RWPE1 (cell line): ENCODE results near the gene USP40.

Source experiments
- CTCF ChIA-PET: fragments of 350-600 bp; sonication (Branson Sonifier 250); formaldehyde crosslinking; extraction: SDS; loops from one replicate; lab custom pipeline; 2021; lab: Yijun Ruan, JAX
- POLR2A ChIA-PET: fragments of 400-600 bp; formaldehyde crosslinking; extraction: SDS; loops from one replicate; lab custom pipeline; 2020; ENCODE audit warnings: antibody characterized with exemption; ENCODE audit not compliant: low non-redundant PET; lab: Yijun Ruan, JAX
- DNase-seq: peaks from one replicate; pipeline ENCODE4 v3.0.0; 2012; ENCODE audit warnings: low spot score
- H3K27ac ChIP-seq: fragments of 450-650 bp; 2 replicates; pipeline ENCODE4 v1.5.1; 2017
- TF ChIP-seq, protein P1 (sequence below): fragments of 450-650 bp; conservative IDR thresholded peaks from 2 replicates; pipeline ENCODE4 v1.5.1; 2017; ENCODE audit warnings: low read depth, mild to moderate bottlenecking

USP40 gene, protein sequence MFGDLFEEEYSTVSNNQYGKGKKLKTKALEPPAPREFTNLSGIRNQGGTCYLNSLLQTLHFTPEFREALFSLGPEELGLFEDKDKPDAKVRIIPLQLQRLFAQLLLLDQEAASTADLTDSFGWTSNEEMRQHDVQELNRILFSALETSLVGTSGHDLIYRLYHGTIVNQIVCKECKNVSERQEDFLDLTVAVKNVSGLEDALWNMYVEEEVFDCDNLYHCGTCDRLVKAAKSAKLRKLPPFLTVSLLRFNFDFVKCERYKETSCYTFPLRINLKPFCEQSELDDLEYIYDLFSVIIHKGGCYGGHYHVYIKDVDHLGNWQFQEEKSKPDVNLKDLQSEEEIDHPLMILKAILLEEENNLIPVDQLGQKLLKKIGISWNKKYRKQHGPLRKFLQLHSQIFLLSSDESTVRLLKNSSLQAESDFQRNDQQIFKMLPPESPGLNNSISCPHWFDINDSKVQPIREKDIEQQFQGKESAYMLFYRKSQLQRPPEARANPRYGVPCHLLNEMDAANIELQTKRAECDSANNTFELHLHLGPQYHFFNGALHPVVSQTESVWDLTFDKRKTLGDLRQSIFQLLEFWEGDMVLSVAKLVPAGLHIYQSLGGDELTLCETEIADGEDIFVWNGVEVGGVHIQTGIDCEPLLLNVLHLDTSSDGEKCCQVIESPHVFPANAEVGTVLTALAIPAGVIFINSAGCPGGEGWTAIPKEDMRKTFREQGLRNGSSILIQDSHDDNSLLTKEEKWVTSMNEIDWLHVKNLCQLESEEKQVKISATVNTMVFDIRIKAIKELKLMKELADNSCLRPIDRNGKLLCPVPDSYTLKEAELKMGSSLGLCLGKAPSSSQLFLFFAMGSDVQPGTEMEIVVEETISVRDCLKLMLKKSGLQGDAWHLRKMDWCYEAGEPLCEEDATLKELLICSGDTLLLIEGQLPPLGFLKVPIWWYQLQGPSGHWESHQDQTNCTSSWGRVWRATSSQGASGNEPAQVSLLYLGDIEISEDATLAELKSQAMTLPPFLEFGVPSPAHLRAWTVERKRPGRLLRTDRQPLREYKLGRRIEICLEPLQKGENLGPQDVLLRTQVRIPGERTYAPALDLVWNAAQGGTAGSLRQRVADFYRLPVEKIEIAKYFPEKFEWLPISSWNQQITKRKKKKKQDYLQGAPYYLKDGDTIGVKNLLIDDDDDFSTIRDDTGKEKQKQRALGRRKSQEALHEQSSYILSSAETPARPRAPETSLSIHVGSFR

DNA sequence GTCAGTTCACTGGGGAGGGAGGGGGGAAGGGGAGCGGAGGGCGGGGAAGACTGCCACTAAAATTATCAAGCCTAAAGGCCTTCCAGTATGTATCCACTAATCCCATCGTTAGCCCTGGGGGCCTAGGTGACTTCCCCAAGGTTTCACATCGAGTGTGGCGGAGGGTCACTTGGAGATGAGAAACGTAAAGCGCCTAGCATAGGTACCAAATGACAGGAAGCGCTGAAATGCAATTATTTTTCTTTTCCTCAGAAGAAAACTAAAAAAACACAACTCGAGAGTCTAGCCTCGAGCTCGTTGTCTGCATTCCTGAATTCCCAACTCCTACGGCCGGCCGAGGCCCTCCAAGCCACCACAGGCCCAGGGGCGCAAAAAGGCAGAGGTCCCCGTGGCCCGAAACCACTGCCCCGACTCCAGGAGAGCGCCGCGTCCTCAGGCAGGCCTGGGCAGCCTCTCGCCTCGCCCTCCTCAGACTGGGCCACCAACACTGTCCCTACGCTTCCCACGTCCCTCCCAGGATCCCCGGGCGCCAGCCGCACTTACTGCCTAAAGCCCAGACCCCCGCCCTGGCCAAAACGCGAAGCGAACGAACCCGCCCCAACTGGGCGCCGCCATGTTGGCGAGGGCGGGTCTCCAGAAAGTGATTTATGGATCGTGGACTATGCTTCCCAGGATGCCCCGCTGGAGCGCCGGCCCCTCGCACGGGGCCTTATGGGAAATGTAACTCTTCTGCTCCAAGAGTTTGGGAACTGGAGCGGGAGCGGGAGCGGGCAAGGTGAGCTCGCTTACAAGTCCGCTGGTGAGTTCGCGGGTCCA, at the start of gene USP40:
Gene USP40 (minus strand): TSS at position 642 of the 816 bp plus-strand sequence. CDS start 1,228 bp downstream, outside the sequence.
- ChIA-PET CTCF (interaction anchor here (0.5 kb wide), 1 partner anchor 204 kb away, joined by 4 read pairs; no protein-coding TSS in a partner anchor), POLR2A (interaction anchor here (0.8 kb wide), 1 partner anchor 125 kb away, joined by 4 read pairs; no protein-coding TSS in a partner anchor)
- TF ChIP-seq, protein P1, sequence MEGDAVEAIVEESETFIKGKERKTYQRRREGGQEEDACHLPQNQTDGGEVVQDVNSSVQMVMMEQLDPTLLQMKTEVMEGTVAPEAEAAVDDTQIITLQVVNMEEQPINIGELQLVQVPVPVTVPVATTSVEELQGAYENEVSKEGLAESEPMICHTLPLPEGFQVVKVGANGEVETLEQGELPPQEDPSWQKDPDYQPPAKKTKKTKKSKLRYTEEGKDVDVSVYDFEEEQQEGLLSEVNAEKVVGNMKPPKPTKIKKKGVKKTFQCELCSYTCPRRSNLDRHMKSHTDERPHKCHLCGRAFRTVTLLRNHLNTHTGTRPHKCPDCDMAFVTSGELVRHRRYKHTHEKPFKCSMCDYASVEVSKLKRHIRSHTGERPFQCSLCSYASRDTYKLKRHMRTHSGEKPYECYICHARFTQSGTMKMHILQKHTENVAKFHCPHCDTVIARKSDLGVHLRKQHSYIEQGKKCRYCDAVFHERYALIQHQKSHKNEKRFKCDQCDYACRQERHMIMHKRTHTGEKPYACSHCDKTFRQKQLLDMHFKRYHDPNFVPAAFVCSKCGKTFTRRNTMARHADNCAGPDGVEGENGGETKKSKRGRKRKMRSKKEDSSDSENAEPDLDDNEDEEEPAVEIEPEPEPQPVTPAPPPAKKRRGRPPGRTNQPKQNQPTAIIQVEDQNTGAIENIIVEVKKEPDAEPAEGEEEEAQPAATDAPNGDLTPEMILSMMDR, result no peak
- peak within 1 kb of the TSS; percentile 94 for H3K27ac ChIP-seq
- DNase-seq, result peak; percentile 92

DNA sequence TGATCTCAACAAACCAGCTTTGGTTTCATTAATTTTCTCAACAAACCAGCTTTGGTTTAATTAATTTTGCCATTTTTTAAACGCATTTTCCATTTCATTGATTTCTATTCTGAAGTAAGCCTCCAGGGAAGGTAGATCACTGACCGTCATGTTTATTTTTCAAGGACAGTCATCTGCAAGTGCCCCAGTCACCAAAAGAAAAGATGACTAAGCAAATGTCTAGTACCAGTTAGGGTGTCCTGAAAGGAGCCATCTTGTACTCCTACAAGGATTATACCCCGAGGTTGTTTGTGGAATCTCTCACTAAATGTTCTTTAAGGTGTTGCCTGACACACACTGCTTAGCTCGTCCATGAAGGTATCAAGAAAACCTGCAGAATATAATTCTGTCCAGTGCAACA, 44.7 kb upstream of the USP40 start:
- TF ChIP-seq, protein P1, result no peak

DNA sequence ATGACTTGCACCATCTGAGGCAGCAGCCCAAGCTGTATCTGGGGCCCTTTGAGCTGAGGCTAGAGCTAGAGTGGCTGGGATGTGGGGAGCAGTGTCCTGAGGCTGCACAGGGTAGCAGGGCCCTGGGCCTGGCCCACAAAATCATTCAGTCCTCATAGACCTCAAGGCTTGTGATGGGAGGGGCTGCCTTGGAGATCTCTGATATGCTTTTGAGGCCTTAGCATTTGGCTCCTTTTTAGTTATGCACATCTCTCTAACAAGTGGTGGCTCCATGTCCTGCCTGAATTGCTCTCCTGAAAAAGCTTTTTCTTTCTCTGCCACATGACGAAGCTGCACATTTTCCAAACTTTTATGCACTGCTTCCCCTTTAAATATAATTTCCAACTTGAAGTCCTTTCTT, 39.1 kb upstream of the USP40 start:
- DNase-seq, result no peak
- CTCF ChIA-PET, result no interaction called here
- TF ChIP-seq, protein P1, result no peak
- POLR2A ChIA-PET, result no interaction called here
- no peak overlapping the region for H3K27ac ChIP-seq

More for the DNA sequence above, 44.7 kb upstream of the USP40 start:
- no peak for DNase-seq
- POLR2A ChIA-PET, result no interaction called here
- CTCF ChIA-PET, result no interaction called here
- H3K27ac ChIP-seq, result no peak overlapping the region

DNA sequence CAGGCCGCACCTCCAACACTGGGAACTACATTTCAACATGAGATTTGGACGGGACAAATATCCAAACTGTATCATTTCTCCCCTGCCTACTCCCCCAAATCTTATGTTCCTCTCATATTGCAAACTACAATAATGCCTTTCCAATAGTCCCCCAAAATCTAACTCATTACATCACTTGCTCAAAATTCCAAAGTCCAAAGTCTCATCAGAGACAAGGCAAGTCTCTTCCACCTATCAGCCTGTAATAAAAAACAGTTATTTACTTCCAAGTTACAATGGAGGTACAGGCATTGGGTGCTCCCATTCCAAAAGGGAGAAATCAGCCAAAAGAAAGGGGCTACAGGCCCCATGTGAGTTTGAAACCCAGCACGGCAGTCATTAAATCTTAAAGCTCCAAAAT, 38.2 kb upstream of the USP40 start:
- TF ChIP-seq, protein P1, result no peak
- no peak overlapping the region for H3K27ac ChIP-seq
- CTCF ChIA-PET, result no interaction called here
- POLR2A ChIA-PET, result no interaction called here
- DNase-seq, result no peak

DNA sequence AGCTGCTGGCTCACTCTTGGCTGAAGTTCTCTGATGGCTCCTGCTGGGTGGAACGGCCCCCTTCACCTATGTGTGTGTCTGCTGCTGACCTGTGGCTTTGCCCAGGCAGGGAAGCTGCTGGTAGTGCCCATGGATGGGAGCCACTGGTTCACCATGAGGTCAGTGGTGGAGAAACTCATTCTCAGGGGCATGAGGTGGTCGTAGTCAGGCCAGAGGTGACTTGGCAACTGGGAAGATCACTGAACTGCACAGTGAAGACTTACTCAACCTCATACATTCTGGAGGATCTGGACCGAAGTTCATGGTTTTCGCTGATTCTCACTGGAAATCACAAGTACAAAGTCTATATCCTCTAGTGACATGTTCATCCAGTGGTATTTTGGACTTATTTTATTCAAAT, 36.9 kb upstream of the USP40 start:
- DNase-seq, result no peak
- TF ChIP-seq, protein P1, result no peak
- CTCF ChIA-PET, result no interaction called here
- POLR2A ChIA-PET, result no interaction called here
- no peak overlapping the region for H3K27ac ChIP-seq
